ENCODE results near the gene PRPF38B.
A peak's percentile ranks its signal among the peaks of the same experiment; 100 is the strongest.
"Not testable (repeated sequence)": the region's sequence is repeated elsewhere in the genome, so short reads cannot be mapped to it uniquely, and the experiment has no call there.

Gene PRPF38B

GRCh38 chr1:108679586-108680213, 12.4 kb upstream of the PRPF38B start:
- DNase-seq: no peak

- DNase-seq: not testable (repeated sequence)
Observed at GRCh38 chr1:108681701-108682100, 10.4 kb upstream of the PRPF38B start.

- DNase-seq: no peak
Observed at GRCh38 chr1:108685529-108685928, 6.6 kb upstream of the PRPF38B start.

- no peak for DNase-seq
Observed at GRCh38 chr1:108686614-108687313, 5.3 kb upstream of the PRPF38B start.

- peak; percentile 77 for DNase-seq
Observed at GRCh38 chr1:108691128-108691941, 775 bp upstream of the PRPF38B start.

- no peak for DNase-seq
Observed at GRCh38 chr1:108692724-108693655, 880 bp downstream of the PRPF38B start.

- no peak for DNase-seq
Observed at GRCh38 chr1:108695535-108695934, 3.4 kb downstream of the PRPF38B start.

GRCh38 chr1:108699375-108700332, 7.5 kb downstream of the PRPF38B start:
- no peak for DNase-seq

- no peak for DNase-seq
Observed at GRCh38 chr1:108701176-108701849, 9.2 kb downstream of the PRPF38B start.

GRCh38 chr1:108702109-108702508, 10.0 kb downstream of the PRPF38B start:
- not testable (repeated sequence) for DNase-seq

- no peak for DNase-seq
Observed at GRCh38 chr1:108703939-108704338, 11.8 kb downstream of the PRPF38B start.

GRCh38 chr1:108704496-108704895, 12.4 kb downstream of the PRPF38B start:
- no peak for DNase-seq

GRCh38 chr1:108706643-108707042, 14.5 kb downstream of the PRPF38B start:
- DNase-seq: no peak

GRCh38 chr1:108708691-108709660, 16.9 kb downstream of the PRPF38B start:
- DNase-seq: no peak

GRCh38 chr1:108712606-108713150, 20.6 kb downstream of the PRPF38B start, which contains the start of gene FNDC7:
Gene FNDC7, plus strand, starts transcription at chr1:108712908. Its CDS starts 26 bp downstream, at chr1:108712934.
- no peak for DNase-seq

GRCh38 chr1:108715932-108716331, 23.8 kb downstream of the PRPF38B start:
- DNase-seq: no peak

GRCh38 chr1:108716437-108717230, 24.5 kb downstream of the PRPF38B start:
- DNase-seq: no peak

GRCh38 chr1:108717774-108718316, 25.7 kb downstream of the PRPF38B start:
- DNase-seq: no peak
